Measurements from ENCODE around the gene PPIL1.
A peak's percentile ranks its signal among the peaks of the same experiment; 100 is the strongest.

The PPIL1 gene

DNA sequence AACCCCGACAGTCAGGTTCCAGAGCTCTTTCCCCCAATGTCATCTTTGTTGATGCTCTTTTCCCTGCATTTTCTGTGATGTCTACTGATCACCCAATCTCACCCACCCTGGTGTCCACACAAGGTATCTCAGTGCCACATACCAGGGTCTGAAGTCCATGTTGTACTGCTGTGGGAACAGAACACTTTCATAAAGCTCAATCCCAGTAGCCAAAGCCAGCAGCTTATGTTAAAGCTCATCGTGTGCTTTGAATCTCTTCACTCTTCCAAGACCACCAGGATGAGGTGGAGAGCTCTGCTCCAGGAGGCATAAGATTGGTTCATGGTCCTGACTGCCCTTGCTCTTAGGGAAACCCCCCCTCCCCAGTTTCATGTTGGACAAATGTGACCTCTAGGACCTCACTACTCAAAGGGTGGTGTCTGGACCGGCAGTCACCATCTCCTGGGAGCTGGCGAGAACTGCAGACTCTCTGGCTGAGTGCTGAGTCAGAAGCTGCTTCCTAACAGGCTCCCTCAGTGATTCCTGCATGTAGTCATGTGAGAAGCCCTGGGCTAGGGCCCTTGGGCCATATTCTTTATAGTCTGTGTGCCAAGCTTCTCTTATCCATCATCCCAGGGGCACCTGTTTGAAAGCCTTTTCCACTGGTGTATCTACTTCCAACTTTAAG lies 22.0 kb downstream of the PPIL1 start:
- no peak for DNase-seq

DNA sequence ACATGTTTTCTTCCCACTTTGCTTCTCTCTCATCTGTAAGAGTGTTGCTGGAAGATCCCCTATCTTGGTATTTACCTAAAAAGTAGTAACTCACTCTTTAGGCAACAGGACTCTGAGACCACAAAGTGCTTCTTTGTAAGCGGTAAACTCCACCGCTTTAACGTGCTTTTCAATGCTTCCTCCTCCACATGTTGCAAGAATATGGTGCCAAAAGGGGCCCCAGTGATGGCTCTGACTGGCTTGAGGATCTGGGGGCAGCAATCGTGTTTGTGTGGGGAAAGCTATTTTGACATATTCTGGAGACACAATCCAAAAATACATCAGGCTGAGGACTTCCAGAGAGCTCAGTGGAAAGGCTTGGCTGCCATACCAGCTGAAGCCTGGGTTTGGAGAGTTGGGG lies 23.0 kb downstream of the PPIL1 start:
- DNase-seq = no peak

DNA sequence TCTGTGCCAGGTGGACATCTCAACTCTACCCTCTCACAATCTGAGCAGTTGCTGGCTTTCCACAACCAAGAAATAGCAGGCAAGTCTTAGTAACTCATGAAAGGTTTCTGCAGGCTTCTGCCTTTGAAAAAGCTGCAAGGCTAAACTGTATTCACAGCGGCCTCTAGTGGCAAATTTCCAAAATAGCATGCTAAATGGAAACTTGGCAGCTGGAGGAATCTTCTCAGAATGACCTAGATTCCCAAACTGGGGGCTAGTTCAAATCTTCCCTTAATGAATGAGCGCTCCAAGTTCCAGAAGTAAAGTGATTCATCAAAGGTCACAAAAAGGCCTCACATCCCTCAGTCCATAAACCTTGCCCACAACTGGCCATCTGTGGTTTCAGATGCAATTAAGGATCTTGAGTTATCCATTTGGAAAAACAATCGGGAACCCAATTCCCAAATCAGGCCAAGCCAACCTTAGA lies 23.4 kb downstream of the PPIL1 start:
- no peak for DNase-seq

DNA sequence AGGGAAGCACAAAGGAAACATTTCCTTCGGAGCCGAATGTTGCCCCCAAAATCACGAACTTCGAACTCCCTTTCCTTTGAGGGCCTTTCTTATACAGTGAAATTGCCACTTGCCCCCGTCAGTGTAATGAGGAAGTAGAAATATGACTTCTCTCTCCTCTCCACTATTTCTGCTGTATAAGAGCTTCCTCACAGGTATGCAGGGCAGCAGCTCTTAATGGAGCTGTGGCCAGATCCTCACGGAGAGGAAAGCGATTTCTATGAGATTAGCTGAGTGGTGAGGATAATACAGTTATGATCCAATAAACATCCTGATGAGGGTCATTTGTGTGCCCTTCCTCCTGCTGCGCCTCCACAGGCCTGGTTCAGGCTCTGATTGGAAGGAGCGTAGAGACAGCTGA lies 24.6 kb downstream of the PPIL1 start:
- DNase-seq = no peak

DNA sequence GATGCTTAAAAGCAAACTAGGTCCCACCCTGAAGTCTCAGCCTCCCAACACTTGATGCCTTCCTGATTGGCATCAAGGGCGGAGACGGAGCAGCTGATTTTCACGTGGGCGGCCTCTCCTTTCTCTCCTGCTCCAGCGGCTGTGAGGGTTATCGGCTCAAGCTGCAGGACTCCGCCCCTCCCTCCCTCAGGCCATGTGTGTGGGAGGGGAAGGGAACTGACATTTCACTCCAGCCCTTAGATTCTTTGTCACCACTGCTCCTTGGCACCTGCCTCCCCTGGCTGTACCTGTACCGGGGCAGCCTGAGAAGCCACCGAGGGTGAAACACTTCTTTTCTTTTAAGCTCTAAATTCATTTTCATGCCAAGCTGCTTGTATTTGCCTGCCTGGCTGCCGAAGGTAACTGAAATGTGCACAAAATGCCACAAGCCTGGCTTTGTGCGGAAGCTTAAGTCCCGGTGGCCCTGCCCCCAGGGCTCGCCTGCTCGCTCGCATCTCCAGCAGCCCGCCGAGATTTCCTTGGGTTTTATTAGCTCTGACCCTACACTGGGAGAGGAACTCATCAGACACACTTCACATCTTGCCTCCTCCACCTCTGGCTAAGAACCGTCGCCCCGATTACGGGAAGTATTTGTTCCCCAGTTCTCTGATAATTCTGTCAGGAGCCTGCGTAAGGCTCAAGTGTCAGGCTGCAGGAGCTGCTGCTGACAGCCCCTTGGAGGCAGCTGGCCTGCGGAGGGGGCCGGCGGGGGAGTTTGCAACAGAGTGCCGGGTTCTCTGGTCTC lies 25.8 kb downstream of the PPIL1 start:
- DNase-seq = no peak

DNA sequence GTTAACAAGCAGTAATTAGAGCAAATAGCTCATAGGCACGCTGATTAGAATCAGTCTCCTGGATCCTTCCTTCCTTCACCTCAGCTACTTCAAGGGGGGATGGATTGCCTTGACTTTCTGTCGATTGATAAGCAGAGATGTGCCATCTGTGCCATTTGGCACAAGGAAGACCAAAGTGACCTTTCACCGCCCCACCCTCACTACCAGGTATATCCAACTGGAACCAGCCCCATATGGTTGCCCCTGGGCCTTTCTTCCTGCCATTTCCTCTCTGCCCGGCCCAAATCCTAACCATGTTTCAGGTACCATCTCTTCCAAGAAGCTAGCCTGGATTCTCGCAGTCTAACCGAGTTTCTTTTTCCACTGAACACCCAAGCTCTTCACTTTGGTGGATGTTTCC lies 26.6 kb downstream of the PPIL1 start:
- no peak for DNase-seq

DNA sequence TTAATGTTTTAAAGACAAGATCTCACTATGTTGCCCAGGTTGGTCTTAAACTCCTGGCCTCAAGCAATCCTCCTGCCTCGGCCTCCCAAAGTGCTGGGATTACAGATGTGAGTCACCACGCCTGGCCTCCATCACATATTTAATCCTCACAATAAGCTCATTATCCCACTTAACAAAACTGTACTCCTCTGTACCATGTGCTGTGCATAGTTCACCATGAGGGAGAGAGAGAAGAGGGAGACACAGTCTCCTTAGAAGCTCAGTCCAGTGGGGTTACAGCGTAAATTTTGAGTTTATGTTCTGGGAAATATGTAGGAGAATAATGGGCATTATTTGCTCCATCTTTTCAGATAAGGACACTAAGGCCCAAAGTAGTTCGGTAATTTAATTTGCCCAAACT lies 27.5 kb downstream of the PPIL1 start:
- no peak for DNase-seq

DNA sequence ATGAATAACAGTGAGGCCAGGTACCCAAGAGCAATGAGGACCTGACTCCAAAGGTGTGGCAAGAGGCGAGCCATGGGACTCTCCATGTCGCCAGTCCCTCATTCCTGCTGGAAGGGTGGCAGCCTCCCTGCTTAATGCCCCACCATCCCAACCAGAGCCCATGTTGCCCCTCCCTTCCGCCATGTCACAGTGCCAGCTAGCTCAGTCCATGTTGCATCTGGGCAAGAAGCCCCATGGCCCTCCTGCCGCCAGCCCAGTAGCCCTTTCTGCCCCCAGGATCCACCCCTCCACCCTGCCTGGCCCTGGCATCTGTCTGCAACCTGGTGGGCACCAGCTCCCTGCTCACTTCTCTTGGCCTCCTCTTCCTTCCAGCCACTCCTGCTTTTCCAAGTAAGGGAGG lies 29.4 kb downstream of the PPIL1 start:
- DNase-seq = no peak

DNA sequence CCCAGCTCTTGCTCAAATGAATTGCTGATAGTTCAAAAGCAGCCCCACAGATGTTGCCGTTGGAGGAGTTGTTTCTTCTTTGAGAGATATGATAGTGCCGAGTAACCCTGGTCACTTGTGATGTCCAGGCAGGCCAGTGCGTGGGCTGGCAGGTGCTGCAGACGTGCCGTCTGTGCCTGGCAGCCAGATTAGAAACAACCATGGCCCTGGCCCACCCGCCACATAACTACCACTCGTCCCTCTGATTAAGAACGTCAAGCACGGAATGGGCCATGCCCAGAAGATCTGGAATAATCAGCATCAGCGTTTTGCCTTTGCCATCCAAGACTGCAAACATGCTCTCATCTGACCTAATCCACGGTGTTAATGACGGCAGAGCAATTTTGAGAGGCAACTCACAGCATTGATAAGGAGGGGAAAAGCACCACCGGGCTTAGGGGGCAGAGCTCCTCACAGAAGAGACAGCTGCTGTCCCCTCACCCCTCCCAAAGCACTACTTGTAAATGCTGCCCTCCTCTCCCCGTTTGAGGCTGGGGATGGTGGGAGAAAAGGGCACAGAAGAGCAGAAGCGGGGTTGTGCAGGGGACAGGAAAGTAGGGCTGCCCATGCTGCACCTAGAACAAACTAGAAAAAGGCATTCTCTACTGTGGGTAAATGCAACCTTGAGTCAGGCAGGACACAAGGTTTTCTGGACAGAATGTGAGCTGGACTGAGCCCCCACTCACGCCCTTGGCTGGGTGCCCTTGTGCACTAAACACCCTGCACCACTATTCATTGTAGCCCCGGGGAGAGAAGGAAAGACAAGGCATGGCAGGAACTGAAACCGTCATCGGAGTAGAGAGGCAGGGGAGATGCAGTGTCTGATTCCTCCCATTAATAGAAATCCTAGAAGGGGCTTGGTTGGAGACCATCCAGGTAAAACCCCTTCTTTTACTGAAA lies 30.1 kb downstream of the PPIL1 start:
- DNase-seq = no peak

DNA sequence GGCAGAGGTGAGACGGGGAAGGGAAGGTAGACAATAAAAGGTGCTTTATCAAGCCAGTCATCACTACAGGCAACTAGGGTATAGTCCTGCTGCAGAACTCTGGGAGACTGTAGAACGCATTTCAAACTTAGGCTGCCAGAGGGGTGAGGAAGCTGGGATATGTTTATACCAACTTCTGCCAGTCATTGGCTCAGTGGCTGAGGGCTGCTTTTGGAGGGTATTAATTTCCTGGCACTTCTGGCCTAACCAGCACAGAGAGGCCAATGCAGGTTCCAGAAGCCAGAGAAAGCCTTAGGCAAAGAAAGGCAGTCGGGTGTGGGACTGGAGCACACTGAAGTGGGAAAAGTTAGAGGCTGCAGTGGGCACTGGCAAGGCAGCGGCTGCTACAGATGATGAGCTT lies 31.4 kb downstream of the PPIL1 start:
- no peak for DNase-seq

DNA sequence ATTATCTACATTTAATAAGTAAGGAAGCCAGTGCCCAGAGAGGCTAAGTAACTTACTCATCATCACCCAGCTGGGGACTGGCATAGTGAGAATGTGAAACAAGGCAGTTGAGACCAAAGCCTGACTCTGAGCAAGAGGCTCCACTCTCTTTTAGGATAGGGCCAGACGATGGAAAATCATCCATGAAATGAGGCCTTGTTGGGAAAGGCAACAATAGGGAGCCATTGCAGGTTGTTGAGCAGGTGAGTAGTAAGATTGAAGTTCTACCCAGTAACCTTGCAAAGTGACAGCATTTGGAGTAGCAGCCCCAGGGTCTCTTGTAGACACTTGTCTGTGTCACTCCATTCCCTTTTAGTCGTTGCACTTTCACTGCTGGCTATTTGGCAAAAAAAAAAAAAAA lies 32.8 kb downstream of the PPIL1 start:
- DNase-seq = no peak

DNA sequence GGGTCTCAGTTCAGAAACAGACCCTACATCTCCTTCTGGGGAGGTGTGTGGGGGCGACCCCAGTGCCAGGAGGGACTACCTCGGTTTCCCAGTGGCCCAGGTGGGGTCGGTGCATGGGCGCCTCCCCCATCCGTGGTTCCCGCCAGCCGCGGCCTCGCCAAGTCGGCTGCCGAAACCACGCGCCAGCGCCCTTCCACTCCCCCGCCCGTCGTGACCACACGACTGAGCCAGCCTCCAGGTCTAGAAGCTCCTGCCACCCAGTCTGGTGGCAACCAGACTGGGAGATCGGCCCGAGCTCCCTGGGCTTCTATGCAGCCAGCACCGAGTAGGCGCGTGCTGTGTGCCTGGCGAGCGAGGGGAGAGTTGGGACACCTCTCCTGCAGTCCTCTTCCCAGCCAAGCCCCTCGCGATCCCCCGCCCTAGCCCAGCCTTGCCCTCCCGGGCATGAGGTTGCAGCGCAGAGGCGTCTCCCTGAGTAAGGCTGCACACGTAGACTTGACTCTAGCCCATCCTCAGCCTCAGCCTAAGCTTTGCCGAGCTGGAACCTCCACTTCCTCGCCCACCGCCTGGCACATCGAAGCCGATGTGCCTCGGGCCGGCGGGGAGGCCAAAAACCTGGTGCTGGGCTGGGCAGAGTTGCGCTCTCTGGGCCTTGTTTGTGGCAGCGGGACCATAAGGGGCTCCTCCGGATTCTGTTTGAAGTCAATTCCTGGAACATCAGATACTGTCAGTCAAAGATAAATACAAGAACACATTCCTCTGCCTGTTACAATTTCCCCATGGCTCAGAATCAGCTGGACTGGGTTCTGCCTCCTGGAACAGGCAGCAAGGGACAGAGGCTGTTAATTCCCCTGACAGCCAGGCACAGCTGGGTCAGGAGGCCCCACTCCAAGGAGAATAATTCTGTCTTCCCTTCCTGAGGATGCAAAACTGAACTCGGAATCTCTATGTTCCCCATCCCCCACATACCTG lies 33.9 kb downstream of the PPIL1 start:
- DNase-seq = peak; percentile 64

DNA sequence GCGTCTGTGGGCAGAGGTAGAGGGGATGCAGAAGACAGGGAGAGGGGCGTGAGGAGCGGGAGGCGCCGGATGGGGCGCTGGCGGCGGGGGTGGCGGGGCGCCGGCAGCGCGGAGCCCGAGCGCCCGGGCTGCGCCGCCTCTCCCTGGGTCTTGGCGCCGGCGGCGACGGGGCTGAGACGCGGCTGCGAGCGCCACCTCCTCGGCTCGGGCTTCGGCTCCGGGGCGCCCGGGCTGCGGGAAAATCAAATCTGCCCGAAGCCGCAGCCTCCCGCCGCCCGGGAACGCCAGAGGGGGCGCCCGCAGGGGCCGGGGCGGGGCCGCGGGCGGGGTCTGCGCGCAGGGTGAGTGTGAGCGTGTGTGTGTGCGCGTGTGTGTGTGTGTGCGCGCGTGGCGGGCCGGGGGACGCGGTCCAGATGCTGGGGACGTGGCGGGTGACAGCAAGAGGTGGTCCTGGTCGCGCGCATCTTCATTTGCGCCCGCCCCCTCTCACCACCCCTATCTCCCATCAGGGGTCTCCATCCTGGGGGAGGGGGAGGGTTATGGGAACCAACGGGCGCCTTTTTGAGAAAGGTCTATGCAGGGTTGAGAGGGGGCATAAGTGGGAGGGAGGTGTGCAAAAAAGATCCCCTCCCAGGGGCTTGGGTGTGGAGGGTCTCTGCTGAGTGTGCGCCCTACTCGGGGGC lies 34.7 kb downstream of the PPIL1 start:
- DNase-seq = peak; percentile 71

DNA sequence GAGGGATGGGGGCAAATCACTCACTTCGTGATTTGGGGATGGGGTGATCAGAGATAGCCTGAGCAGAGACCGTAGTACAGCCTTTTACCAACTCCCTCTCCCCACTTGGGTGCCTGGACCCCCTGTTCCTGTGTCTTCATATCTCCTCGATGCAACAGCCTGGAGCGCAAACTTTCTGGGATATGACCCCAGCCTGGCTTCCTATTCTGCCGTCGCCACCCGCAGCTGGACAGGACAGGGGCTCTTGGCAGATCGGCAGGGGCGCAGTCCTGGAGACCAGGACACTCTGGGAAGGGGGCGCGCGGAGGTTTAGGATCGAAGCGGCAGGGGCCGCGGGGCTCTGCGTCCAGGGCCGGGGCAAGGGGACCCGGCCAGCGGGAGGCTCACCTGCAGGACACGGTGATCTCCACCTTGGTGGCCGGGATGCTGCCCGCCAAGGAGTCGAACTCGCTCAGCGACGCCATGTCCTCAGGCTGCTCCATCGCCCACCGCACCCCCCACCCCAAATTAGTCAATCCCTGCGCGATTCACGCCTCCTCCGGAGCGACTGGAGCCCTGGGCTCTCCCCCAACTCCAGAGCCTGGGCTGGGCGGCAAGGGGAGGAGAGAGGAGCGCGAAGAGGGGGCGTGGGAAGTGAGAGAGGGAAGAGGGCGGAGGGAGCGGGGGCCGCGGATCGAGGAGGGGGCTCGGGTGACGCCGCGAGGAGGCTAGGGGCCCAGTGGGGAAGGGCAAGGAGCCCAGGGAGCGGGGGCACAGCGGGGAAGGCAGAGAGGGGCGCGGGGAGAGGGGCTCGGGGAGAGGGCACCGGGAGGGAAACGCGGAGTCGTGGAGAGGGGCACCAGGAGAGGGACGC lies 35.5 kb downstream of the PPIL1 start, which contains the start of gene CPNE5:
CPNE5 (minus strand) TSS at position 549 of the 853 bp plus-strand sequence; CDS start at position 482, 67 bp downstream.
- no peak for DNase-seq

DNA sequence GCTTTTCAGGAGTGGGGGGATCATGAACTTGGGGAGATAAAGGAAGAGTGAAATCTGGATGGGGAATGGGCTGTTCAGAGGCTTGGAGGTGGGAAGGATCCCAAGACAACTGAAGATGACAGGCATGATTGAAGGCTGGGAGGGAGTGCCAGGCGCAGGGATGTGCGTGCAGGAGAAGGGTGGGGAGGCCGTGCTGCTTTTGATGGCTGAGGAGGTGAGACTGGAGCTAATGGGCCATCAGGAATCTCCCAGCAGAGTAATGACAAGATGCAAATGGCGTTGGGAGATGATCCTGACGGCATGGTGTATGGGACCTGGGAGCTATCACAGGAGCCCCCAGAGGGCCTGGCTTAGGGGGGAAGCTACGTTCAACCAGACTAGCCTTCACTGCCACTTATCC lies 36.9 kb downstream of the PPIL1 start:
- DNase-seq = no peak

DNA sequence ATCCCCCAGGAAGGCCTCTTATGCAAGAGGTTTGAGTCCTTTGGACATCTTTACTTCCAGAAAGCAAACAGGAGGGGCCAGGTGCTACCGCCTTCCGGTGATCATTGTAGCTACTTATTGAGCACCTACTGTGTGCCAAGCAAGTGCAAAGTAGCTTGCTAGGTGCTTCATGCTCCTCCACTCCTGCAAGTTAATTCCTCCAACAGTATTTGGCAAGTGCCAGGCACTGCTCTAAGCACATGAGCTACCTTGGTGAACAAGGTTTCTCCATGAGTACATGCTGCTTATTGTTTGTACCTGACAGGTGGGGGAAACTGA lies 37.6 kb downstream of the PPIL1 start:
- DNase-seq = no peak

DNA sequence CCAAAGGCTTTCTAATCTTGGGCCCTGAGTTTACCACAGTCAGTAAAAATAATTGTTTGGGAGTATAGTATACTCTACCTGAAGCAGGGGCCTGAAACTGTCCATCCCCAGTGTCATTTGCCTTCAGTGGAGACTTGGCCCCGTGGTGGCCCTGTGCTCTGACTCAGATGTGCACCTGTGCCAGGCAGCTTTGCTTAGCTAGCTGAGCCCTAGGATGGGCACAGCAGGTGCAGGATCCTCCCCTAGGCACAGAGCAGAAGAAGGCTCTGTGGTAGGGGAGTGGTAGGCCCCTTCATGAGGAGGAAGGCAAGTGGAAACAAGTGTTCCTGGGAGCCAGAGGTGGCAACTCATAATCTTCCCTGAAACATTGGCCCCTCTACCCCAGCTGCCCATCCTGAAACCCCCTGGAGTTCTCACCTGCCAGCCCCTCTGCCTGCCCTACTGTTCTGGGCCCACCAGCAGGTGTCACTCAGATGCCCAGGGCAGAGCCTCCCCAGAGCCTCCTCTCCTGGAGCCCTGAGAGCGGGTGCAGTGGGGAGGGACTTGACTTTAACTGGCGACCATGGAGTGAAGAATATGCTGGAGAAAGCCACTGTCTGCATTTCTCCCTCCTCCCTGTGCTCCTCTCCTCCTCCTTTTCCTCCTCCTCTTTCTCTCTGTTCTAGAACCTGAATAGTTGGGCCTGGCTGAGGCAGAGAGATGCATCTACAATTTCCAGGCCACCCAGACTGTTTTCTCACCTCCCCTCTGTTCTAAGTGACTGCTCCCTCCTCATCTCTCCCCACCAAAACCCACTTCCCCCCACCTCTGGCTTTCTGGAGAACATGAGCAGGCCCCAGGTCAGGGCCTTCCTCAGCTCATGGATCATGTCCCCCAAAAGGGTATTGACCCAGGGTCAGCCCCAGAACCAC lies 38.2 kb downstream of the PPIL1 start:
- no peak for DNase-seq

DNA sequence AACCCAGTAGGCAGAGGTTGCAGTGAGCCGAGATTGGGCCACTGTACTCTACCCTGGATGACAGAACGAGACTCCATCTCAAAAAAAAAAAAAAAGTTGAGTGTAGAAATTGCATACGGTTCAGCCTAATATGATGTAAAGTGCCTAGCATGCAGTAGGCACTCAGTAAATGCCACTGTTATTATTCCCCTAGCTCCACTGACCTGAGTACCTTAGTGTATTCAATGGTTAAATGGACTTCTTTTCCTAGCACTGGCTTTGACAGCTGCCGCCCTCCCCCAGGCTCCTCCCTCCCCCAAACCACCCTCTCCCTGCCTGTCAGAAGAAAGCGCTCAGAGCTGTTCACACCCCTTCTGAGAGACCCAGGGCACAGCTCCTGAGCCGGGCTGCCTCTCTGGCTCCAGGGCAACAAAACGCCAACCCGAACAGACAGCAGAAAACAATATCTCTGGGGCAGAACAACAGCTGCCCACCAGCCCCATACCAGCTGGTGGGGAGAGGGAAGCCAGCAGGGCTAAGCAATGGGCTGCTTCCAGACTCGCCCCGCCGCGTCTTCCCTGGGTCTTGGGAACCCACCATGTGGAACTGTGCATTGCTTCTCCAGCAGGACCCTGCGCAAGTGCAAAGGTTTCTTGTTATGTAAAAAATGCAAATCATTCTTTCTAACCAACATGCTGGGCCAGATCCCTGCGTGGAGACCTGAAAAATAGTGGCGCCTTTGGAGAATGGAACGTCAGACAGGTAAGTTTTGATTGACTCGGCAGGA lies 39.8 kb downstream of the PPIL1 start:
- no peak for DNase-seq

Data from activated CD8-positive, alpha-beta memory T cell treated with anti-CD3 and anti-CD28 coated beads, Interleukin-2, amount 50 U/mL, for 48 hours (primary cell).